KMS-11 (cell line): ENCODE data around the gene PLN.

ENCODE experiments used
- H2AFZ ChIP-seq: fragments of 200-600 bp; sonication (generic); 2 replicates; pipeline ENCODE4 v1.6.1; 2016; ENCODE audit warnings: antibody characterized with exemption, mixed run types, low read depth
- H3K27ac ChIP-seq: fragments of 200-600 bp; sonication (generic); 2 replicates; pipeline ENCODE4 v1.6.1; 2016; ENCODE audit warnings: mild to moderate bottlenecking, mixed run types
- H3K27me3 ChIP-seq: fragments of 200-600 bp; sonication (generic); 2 replicates; pipeline ENCODE4 v1.6.1; 2017; ENCODE audit warnings: mild to moderate bottlenecking, low read depth, mixed run types, moderate library complexity; ENCODE audit not compliant: insufficient read depth
- H3K36me3 ChIP-seq: fragments of 200-600 bp; sonication (generic); 2 replicates; pipeline ENCODE4 v1.6.1; 2017; ENCODE audit warnings: mild to moderate bottlenecking, mixed run types; ENCODE audit not compliant: insufficient read depth
- H3K4me1 ChIP-seq: fragments of 200-600 bp; sonication (generic); 2 replicates; pipeline ENCODE4 v1.6.1; 2016; ENCODE audit warnings: mild to moderate bottlenecking, low read depth, mixed run types; ENCODE audit not compliant: poor library complexity, severe bottlenecking
- H3K4me2 ChIP-seq: fragments of 200-600 bp; sonication (generic); 2 replicates; pipeline ENCODE4 v1.7.0; 2016; ENCODE audit warnings: mild to moderate bottlenecking, mixed run types
- H3K4me3 ChIP-seq: fragments of 200-600 bp; sonication (generic); IDR thresholded peaks from 2 replicates; pipeline ENCODE4 v1.6.1; 2017; ENCODE audit warnings: low read depth, low read length, mixed read lengths; ENCODE audit not compliant: insufficient read depth
- H3K79me2 ChIP-seq: fragments of 200-600 bp; sonication (generic); 2 replicates; pipeline ENCODE4 v1.6.1; 2016; ENCODE audit warnings: low read depth, mixed run types; ENCODE audit not compliant: insufficient read depth
- H3K9ac ChIP-seq: fragments of 200-600 bp; sonication (generic); 2 replicates; pipeline ENCODE4 v1.6.1; 2016; ENCODE audit warnings: mild to moderate bottlenecking, mixed run types
- H4K20me1 ChIP-seq: fragments of 200-600 bp; sonication (generic); 2 replicates; pipeline ENCODE4 v1.6.1; 2016; ENCODE audit warnings: mild to moderate bottlenecking, mixed run types; ENCODE audit not compliant: insufficient read depth
- CTCF ChIP-seq: fragments of 200-600 bp; sonication (generic); conservative IDR thresholded peaks from 2 replicates; pipeline ENCODE4 v1.6.1; 2017; ENCODE audit warnings: low read depth, mild to moderate bottlenecking, antibody characterized with exemption, low read length, moderate library complexity, mixed read lengths

PLN gene

GRCh38 chr6:118606858-118607257, 58.8 kb downstream of the PLN start:
- Histone ChIP-seq H3K4me2 (no peak overlapping the region), H3K9ac (no peak overlapping the region), H3K4me3 (no peak overlapping the region), H3K27me3 (no peaks in the 10 kb centered on the region), H3K79me2 (no peaks in the 10 kb centered on the region), H2AFZ (no peak overlapping the region), H3K27ac (no peak overlapping the region), H3K36me3 (no peaks in the 10 kb centered on the region), H4K20me1 (no peaks in the 10 kb centered on the region), H3K4me1 (no peaks in the 10 kb centered on the region)
- no peak for TF ChIP-seq CTCF
